HG02642 (cell line): ENCODE results near the gene DCANP1.

Experiments
- ATAC-seq: cut with Tn5 transposase; IDR thresholded peaks from one replicate; pipeline ENCODE4 v1.9.1; 2021; ENCODE audit warnings: mild to moderate bottlenecking; ENCODE audit not compliant: unreplicated experiment, poor library complexity

The DCANP1 gene

GRCh38 chr5:135428586-135428985 is 18.6 kb downstream of the DCANP1 start:
- ATAC-seq, result no peak

- peak; percentile 66 for ATAC-seq
These were observed 20.8 kb downstream of the DCANP1 start for GRCh38 chr5:135426102-135427082.

- no peak for ATAC-seq
These were observed 21.5 kb downstream of the DCANP1 start for GRCh38 chr5:135425641-135426040.

- ATAC-seq, result no peak
These were observed 23.3 kb downstream of the DCANP1 start for GRCh38 chr5:135423846-135424168.

GRCh38 chr5:135423146-135423845 is 23.9 kb downstream of the DCANP1 start:
- no peak for ATAC-seq

- ATAC-seq, result no peak
These were observed 24.7 kb downstream of the DCANP1 start for GRCh38 chr5:135422419-135422818.

GRCh38 chr5:135417083-135417482 is 30.1 kb downstream of the DCANP1 start:
- no peak for ATAC-seq

GRCh38 chr5:135405082-135405481 is 42.1 kb downstream of the DCANP1 start:
- no peak for ATAC-seq

GRCh38 chr5:135402031-135402430 is 45.1 kb downstream of the DCANP1 start:
- ATAC-seq, result no peak

- no peak for ATAC-seq
These were observed 46.3 kb downstream of the DCANP1 start for GRCh38 chr5:135400866-135401265.

- no peak for ATAC-seq
These were observed 47.2 kb downstream of the DCANP1 start for GRCh38 chr5:135399794-135400542.

- peak; percentile 90 for ATAC-seq
These were observed 48.0 kb downstream of the DCANP1 start, which contains the start of gene MACROH2A1 for GRCh38 chr5:135398855-135399793. MACROH2A1 (minus strand) TSS chr5:135399231; CDS start chr5:135389093, 10,138 bp downstream.

GRCh38 chr5:135398160-135398854 is 48.8 kb downstream of the DCANP1 start:
- ATAC-seq, result peak; percentile 38

- no peak for ATAC-seq
These were observed 50.1 kb downstream of the DCANP1 start for GRCh38 chr5:135397084-135397483.

GRCh38 chr5:135396459-135397055 is 50.6 kb downstream of the DCANP1 start:
- ATAC-seq, result no peak

- ATAC-seq, result no peak
These were observed 51.3 kb downstream of the DCANP1 start for GRCh38 chr5:135395866-135396265.

GRCh38 chr5:135395451-135395850 is 51.7 kb downstream of the DCANP1 start:
- ATAC-seq, result no peak
